DOHH2 (cell line): ENCODE measurements around the gene KNTC1.

ENCODE experiments used
- EZH2phosphoT487 ChIP-seq: fragments of 200-600 bp; sonication (generic); IDR thresholded peaks from 2 replicates; pipeline ENCODE4 v1.6.1; 2017; ENCODE audit warnings: borderline replicate concordance, mild to moderate bottlenecking, antibody characterized with exemption, low read length, moderate library complexity, mixed read lengths
- TF ChIP-seq, protein P1 (sequence below): fragments of 200-600 bp; sonication (generic); IDR thresholded peaks from one replicate; pipeline ENCODE4 v1.5.1; 2014; ENCODE audit warnings: antibody characterized with exemption, mild to moderate bottlenecking, low read depth, low read length; ENCODE audit not compliant: poor library complexity, severe bottlenecking

GRCh38 chr12:122528992-122529391 lies 1.9 kb downstream of the KNTC1 start:
- TF ChIP-seq, protein P1, sequence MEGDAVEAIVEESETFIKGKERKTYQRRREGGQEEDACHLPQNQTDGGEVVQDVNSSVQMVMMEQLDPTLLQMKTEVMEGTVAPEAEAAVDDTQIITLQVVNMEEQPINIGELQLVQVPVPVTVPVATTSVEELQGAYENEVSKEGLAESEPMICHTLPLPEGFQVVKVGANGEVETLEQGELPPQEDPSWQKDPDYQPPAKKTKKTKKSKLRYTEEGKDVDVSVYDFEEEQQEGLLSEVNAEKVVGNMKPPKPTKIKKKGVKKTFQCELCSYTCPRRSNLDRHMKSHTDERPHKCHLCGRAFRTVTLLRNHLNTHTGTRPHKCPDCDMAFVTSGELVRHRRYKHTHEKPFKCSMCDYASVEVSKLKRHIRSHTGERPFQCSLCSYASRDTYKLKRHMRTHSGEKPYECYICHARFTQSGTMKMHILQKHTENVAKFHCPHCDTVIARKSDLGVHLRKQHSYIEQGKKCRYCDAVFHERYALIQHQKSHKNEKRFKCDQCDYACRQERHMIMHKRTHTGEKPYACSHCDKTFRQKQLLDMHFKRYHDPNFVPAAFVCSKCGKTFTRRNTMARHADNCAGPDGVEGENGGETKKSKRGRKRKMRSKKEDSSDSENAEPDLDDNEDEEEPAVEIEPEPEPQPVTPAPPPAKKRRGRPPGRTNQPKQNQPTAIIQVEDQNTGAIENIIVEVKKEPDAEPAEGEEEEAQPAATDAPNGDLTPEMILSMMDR: no peak
- no peak for TF ChIP-seq EZH2phosphoT487
